ENCODE results near the gene CA11. TPM values are rescaled to one million over a fixed set of nuclear protein-coding genes. Genes with fewer than 3 reads are reported as not detected.

Gene CA11
- total and polyA plus RNA-seq, 5 donors, result 8.6 to 16.6 (median 14.2) TPM

DNA sequence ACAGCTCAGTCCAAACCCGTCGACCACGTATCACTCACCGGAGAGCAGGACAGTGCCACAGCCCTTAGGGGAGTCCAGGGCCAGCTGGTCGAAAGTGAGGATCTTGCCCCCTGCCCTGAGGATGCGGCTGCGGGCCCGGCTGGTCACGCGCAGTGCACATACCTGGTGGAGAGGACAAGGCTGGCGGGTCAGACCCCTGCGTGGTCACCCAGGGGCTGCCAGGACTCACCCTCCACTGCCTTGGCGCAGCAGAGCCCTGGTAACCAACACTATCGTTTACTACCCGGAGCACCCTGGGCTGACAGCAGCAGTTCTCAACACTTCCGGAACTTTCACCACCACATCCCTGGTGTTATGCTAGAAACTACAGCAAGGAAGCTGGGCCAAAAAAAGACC, 29.9 kb downstream of the CA11 start:
- Histone ChIP-seq H3K4me1 (ENCODE audit: control insufficient read depth, insufficient read depth, low read length) (peaks cover 5% of the 10 kb centered on the region), H3K27ac (ENCODE audit: low read length) (no peak overlapping the region), H3K27me3 (ENCODE audit: control insufficient read depth, insufficient read depth) (no peaks in the 10 kb centered on the region), H3K4me3 (ENCODE audit: low read length) (no peak overlapping the region), H3K9me3 (ENCODE audit: control insufficient read depth, low read length) (no peaks in the 10 kb centered on the region)
- 83% methylated on average over 16 of the region's 16 CpGs for WGBS
- no peak for DNase-seq
- no peak for ATAC-seq
- intact Hi-C loops (cut with DNase I), result no loop called here

DNA sequence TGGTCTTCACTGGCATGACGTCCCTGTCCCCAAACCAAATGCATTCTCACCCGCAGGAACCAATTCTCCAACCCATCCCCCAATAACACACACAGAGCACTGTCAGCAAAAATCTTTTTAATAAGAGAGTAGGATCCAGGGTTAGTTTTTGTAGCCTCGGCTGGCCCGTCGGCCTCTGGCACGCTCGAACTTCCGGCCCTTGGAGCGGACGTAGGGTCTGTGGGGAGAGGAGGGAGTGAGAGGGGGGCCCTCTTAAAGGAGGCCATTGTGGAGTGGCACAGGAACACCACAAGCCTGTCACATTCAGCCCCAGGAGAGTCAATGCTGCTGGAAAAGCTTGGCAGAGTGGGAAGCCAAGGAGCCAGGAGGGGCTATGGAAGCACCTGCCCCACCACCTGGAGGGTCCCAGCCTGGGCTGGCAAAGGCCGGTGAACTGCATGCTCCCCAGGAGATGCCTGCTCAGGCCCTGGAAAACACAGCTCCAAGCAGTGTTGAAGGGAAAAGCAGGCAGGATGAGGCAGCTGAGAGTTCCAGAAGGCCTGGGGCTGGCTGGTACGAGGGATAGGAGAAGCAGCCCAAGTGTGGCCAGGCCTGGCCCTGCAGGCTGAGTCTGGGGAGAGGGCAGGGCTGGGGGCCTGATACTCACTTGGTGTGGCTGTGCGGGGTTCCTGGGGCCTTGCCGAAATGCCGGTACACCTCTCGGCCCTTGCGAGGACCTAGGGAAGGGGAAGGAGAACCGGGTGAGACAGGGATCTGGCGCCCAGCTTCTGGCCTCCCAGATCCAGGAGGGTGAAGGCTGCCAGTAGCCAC, 30.6 kb downstream of the CA11 start:
- WGBS, result 64% methylated on average over 19 of the region's 19 CpGs
- DNase-seq (no peak), ATAC-seq (no peak)
- no peaks in the 10 kb centered on the region for H3K27me3 ChIP-seq (ENCODE audit: control insufficient read depth, insufficient read depth)
- no peak overlapping the region for H3K27ac ChIP-seq (ENCODE audit: low read length)
- no peaks in the 10 kb centered on the region for H3K9me3 ChIP-seq (ENCODE audit: control insufficient read depth, low read length)
- peaks cover 5% of the 10 kb centered on the region for H3K4me1 ChIP-seq (ENCODE audit: control insufficient read depth, insufficient read depth, low read length)
- H3K4me3 ChIP-seq (ENCODE audit: low read length), result no peak overlapping the region
- intact Hi-C loops (cut with DNase I), result no loop called here

DNA sequence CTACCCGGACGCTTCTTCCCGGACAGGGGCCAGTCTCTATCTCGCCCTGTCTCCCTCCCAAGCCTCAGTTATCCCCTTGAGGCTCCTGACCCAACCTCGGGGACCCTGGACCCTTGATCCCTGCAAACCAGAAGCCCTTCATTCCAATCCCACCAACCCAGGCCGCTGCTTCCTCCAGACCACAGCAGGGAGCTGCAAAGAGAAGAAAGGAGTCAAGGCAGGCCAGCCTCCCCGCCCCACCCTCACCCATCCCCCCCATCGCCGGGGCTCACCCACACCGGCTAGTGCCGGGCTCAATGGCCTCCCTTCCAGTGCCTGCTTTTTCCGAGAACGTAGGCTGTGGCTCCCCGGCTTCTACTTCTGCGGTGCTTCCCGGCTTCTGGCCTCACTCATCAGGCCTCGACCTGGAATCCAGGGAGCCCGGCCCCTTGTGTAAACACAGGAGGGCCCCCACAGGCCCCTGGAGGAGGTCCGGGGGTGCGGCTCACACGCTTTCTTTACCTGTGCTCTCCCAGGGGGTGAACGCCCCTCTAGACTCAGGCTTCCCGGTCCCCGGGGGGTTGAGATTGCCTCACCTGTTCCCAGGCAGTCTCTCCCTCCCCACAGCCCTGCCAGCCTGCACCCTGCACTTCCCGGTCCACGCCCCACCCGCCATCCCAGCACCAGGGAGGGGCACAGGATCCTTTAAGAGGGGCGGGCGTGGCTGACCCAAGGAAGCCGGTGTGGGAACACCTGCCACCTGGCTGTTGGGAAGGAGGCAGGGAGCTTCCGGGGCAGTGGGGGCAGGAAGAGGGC, 31.4 kb downstream of the CA11 start, which contains the start of gene FAM83E:
TSS of gene FAM83E (minus strand) at position 641 of the 795 bp plus-strand sequence. CDS start 1,704 bp downstream, outside the sequence.
- H3K9me3 ChIP-seq (ENCODE audit: control insufficient read depth, low read length), result no peaks in the 10 kb centered on the region
- H3K4me1 ChIP-seq (ENCODE audit: control insufficient read depth, insufficient read depth, low read length), result peaks cover 5% of the 10 kb centered on the region
- intact Hi-C loops (cut with DNase I), result no loop called here
- no peak within 1 kb of the TSS for H3K4me3 ChIP-seq (ENCODE audit: low read length)
- 56% methylated on average over 31 of the region's 31 CpGs for WGBS
- peak within 1 kb of the TSS; percentile 25 for H3K27ac ChIP-seq (ENCODE audit: low read length)
- no peak for ATAC-seq
- H3K27me3 ChIP-seq (ENCODE audit: control insufficient read depth, insufficient read depth), result no peaks in the 10 kb centered on the region
- DNase-seq, result no peak

DNA sequence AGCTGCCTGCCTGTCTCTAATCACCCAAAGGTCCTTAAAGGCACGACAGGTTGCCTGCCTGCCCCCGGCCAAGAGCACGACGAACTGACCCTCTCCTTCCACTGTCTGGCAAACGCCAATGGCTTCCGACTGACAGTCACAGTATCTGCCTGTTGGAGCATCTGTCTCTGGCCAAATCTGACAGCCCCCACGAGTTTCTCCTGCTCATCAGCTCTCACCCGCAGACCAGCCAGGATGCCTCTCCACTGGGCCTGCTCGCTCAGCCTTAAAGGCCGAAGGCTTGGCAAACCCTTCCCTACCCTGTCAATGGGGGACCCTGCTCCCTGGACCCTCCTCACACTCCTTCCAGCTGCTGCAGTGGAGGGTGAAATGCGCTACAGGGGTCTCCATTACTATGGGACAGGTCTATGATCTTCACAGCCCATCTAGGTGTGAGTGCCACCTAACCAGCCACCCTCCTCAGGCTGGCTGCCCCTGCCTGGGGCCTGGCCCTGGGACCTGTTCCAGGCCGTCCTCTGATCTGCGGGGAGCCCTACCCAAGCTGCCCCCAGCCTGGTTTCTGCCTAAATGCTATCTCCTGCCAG, 32.0 kb downstream of the CA11 start:
- H3K9me3 ChIP-seq (ENCODE audit: control insufficient read depth, low read length), result no peaks in the 10 kb centered on the region
- 46% methylated on average over 13 of the region's 13 CpGs for WGBS
- intact Hi-C loops (cut with DNase I), result no loop called here
- peaks cover 5% of the 10 kb centered on the region for H3K4me1 ChIP-seq (ENCODE audit: control insufficient read depth, insufficient read depth, low read length)
- H3K4me3 ChIP-seq (ENCODE audit: low read length), result no peak overlapping the region
- ATAC-seq (no peak), DNase-seq (no peak)
- no peaks in the 10 kb centered on the region for H3K27me3 ChIP-seq (ENCODE audit: control insufficient read depth, insufficient read depth)
- H3K27ac ChIP-seq (ENCODE audit: low read length), result peak overlapping the region; percentile 25

DNA sequence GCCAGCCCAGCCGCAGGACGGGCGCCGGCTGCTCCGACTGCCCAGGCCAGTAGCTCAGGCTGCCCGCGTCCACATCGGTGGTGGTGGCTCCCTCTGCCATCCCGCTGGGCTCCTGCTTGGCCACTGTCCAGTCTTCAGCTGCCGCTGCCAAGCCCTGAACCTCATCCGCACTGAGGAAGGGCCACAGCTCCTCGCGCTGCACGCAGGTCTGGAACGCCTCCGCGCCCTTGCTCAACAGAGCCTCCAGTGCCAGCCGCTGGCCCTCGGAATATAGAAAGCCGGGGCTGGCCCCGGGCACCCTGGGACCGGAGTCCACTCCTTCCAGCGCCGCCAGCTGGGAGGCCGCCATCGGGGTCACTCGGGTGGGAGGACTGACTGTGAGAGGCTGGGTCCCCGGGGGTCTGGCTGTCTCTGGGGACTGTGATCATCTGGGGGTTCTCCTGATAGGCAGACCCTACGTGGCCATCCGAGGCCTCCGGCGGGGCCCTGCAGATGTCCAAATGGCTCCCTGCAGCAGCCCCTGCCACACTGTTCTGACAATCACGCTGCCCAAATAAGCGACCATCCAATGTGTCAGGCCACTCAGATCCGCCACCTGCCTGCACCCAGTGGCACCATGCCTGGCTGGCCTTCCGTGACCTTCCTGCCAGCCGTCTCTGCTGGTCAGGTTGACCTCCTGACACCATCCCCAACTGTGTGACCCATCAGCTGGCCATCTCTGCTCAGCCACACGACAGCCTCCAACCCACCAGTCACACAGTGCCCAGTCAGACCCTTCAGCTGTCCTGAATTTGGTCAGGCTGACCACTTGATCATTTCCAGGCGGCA, 32.7 kb downstream of the CA11 start:
- DNase-seq, result peak in 2 of 3 donors; percentile 69 to 74
- intact Hi-C loops (cut with DNase I), result no loop called here
- H3K27ac ChIP-seq (ENCODE audit: low read length), result no peak overlapping the region

DNA sequence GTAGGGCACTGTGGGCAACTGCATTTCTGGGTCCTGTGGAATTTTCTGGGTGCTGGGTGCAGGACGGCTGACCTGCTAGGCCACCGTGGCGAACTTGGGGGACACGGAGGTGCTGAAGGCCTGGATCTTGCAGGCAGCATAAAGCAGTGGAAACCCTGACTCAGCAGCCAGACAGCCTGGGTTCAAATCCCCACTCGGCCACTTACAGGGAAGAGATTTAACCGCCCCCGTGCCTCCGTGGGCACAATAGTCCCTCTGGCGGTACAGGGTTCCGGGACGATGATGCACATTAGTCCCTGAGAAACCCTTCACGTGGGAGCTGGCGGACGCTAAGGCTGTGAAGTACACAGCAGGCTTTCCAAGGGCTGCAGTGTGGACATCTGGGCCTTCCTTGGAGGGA, 34.1 kb downstream of the CA11 start:
- H3K4me1 ChIP-seq (ENCODE audit: control insufficient read depth, insufficient read depth, low read length), result no peaks in the 10 kb centered on the region
- DNase-seq (peak in 1 of 3 donors; percentile 24), ATAC-seq (no peak)
- no peak overlapping the region for H3K4me3 ChIP-seq (ENCODE audit: low read length)
- WGBS, result 89% methylated on average over 14 of the region's 14 CpGs
- no peaks in the 10 kb centered on the region for H3K27me3 ChIP-seq (ENCODE audit: control insufficient read depth, insufficient read depth)
- no peak overlapping the region for H3K27ac ChIP-seq (ENCODE audit: low read length)
- intact Hi-C loops (cut with DNase I), result no loop called here
- no peaks in the 10 kb centered on the region for H3K9me3 ChIP-seq (ENCODE audit: control insufficient read depth, low read length)

More for the DNA sequence above, 32.7 kb downstream of the CA11 start:
- 78% methylated on average over 39 of the region's 39 CpGs for WGBS
- Histone ChIP-seq H3K9me3 (ENCODE audit: control insufficient read depth, low read length) (no peaks in the 10 kb centered on the region), H3K4me3 (ENCODE audit: low read length) (no peak overlapping the region), H3K27me3 (ENCODE audit: control insufficient read depth, insufficient read depth) (no peaks in the 10 kb centered on the region), H3K4me1 (ENCODE audit: control insufficient read depth, insufficient read depth, low read length) (peaks cover 5% of the 10 kb centered on the region)
- ATAC-seq, result peak in 1 of 2 donors; percentile 32

DNA sequence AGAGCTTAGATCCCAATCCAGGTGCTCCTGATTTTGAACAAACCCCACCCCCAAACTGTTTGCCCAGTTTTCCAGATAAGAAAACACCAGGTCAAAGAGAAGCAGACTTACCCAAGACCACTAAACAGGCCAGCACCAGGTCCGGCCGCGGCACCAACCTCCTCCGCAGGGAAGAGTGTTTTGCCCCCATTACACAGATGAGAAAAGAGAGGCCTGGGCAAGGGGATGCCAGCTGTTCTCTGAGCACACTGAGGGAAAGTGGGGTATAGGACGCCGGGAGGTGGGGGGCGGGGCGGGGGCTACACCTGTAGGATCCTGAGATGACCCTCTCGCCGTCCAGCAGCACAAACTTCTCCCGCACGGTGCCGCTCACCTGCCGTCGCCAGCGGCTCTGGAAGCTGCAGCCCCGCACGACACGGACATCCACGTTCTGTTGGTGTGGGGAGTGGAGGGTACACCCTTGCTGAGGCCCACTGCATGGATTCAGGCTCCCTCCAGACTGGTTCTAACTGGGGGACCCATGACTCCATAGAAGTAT, 36.3 kb downstream of the CA11 start:
- no peak overlapping the region for H3K4me3 ChIP-seq (ENCODE audit: low read length)
- no peak for ATAC-seq
- no peak overlapping the region for H3K27ac ChIP-seq (ENCODE audit: low read length)
- no peaks in the 10 kb centered on the region for H3K9me3 ChIP-seq (ENCODE audit: control insufficient read depth, low read length)
- intact Hi-C loops (cut with DNase I), result no loop called here
- WGBS, result 93% methylated on average over 20 of the region's 20 CpGs
- no peaks in the 10 kb centered on the region for H3K4me1 ChIP-seq (ENCODE audit: control insufficient read depth, insufficient read depth, low read length)
- H3K27me3 ChIP-seq (ENCODE audit: control insufficient read depth, insufficient read depth), result no peaks in the 10 kb centered on the region
- DNase-seq, result no peak

DNA sequence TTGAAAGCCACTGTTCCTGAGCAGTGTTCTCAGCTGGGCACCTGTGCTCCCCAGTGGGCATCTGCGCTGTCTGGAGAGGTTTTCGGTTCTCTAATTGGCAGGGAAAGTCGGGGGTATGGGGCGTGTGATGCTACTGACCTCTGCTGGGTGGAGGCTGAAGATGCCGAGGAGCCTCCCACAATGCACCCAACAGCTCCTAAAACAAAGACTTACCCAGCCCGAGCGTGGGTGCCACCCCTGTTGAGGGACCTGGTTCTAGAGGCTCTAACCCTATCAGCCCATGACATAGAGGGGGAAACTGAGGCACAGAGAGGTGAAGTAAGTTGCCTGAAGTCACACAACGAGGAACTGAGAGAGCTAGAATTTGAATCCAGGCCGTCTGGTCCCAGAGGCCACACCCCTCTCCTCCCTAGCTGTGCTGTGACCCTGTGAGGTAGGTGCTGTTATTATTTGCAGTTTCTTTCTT, 37.2 kb downstream of the CA11 start:
- H3K4me3 ChIP-seq (ENCODE audit: low read length), result no peak overlapping the region
- no peaks in the 10 kb centered on the region for H3K9me3 ChIP-seq (ENCODE audit: control insufficient read depth, low read length)
- H3K27ac ChIP-seq (ENCODE audit: low read length), result no peak overlapping the region
- H3K27me3 ChIP-seq (ENCODE audit: control insufficient read depth, insufficient read depth), result no peaks in the 10 kb centered on the region
- WGBS, result 22% methylated on average over 9 of the region's 9 CpGs
- intact Hi-C loops (cut with DNase I), result no loop called here
- DNase-seq (peak in 1 of 3 donors; percentile 70), ATAC-seq (peak; percentile 17 to 22)
- no peaks in the 10 kb centered on the region for H3K4me1 ChIP-seq (ENCODE audit: control insufficient read depth, insufficient read depth, low read length)

DNA sequence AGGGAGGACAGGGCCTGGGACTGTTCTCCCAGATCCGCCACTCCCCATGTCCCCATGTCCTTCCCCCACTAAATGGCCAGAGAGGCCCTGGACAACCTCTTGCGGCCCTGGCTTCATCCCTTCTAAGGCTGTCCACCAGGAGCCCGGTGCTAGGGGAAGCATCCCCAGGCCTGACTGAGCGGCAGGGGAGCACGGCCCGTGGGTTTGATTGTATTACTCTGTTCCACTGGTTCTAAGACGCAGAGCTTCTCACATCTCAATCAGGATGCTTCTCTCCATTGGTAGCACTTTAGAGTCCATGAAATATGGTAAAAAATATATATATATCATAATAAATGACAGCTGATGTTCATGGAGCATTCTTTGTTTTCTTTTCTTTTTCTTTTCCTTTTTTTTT, 38.6 kb downstream of the CA11 start:
- H3K9me3 ChIP-seq (ENCODE audit: control insufficient read depth, low read length), result no peaks in the 10 kb centered on the region
- H3K4me3 ChIP-seq (ENCODE audit: low read length), result no peak overlapping the region
- WGBS, result 84% methylated on average over 7 of the region's 7 CpGs
- intact Hi-C loops (cut with DNase I), result no loop called here
- ATAC-seq, result no peak
- no peaks in the 10 kb centered on the region for H3K27me3 ChIP-seq (ENCODE audit: control insufficient read depth, insufficient read depth)
- no peak overlapping the region for H3K27ac ChIP-seq (ENCODE audit: low read length)
- no peak for DNase-seq
- no peaks in the 10 kb centered on the region for H3K4me1 ChIP-seq (ENCODE audit: control insufficient read depth, insufficient read depth, low read length)
